ENCODE results near the gene INTS3. TPM values are rescaled to one million over a fixed set of nuclear protein-coding genes. Genes with fewer than 3 reads are reported as not detected.

The INTS3 gene
- total and polyA plus RNA-seq, 2 of the 8 experiments (the other 6 are each of a cell fraction or from before 2014, with no cell fraction given), result 66.8 to 93.2 TPM

- no peak for TF ChIP-seq SP4 (IDR thresholded peaks at IDR 0.05; ENCODE audit: low read length)
- peak in 1 of 2 experiments; percentile 4; a peak in 1 of 4 replicates for TF ChIP-seq RAD21 (IDR thresholded peaks at IDR 0.05 in 1 of 2, conservative IDR thresholded peaks at IDR 0.05 in 1 of 2; ENCODE audit: low read depth in 2 of 2, low read length in 2 of 2)
- TF ChIP-seq YY1 (IDR thresholded peaks at IDR 0.05; ENCODE audit: low read depth, low read length), result peak; percentile 48
- no peak for TF ChIP-seq EGR1 (IDR thresholded peaks at IDR 0.05; ENCODE audit: borderline replicate concordance, low read depth, low read length)
- TF ChIP-seq RXRA (IDR thresholded peaks at IDR 0.05; ENCODE audit: insufficient read depth, low read depth, low read length), result no peak
- TF ChIP-seq ATF2 (IDR thresholded peaks at IDR 0.05; ENCODE audit: low read length), result no peak
- peak in 1 of 2 experiments; percentile 8; a peak in 1 of 3 replicates for TF ChIP-seq POLR2A (IDR thresholded peaks at IDR 0.05; ENCODE audit: control extremely low read depth in 1 of 2, low read depth in 2 of 2, low read length in 2 of 2)
- peak; percentile 43; the same call in 1 of the 2 replicates for TF ChIP-seq PHF8 (conservative IDR thresholded peaks at IDR 0.05; ENCODE audit: low read depth, low read length)
- no peak for TF ChIP-seq CBX5 (IDR thresholded peaks at IDR 0.05; ENCODE audit: low read depth, low read length)
- no peak for TF ChIP-seq POU5F1 (IDR thresholded peaks at IDR 0.05; ENCODE audit: low read depth, low read length)
- peak; percentile 21 to 86; a peak in 2 of 4 replicates for TF ChIP-seq SIN3A (conservative IDR thresholded peaks at IDR 0.05 in 1 of 2, IDR thresholded peaks at IDR 0.05 in 1 of 2; ENCODE audit: low read depth in 1 of 2, low read length in 2 of 2)
- TF ChIP-seq ASH2L (IDR thresholded peaks at IDR 0.05; ENCODE audit: low read length), result no peak
- TF ChIP-seq SRF (IDR thresholded peaks at IDR 0.05; ENCODE audit: low read depth, low read length), result no peak
Observed at GRCh38 chr1:153728305-153729066, 636 bp downstream of the INTS3 start (continued).

Measured in H1 (cell line).